Peyer's patch (tissue), 4 donors: Measurements from ENCODE around the gene EPB41L1. TPM values are rescaled to one million over a fixed set of nuclear protein-coding genes. Genes with fewer than 3 reads are reported as not detected.

ENCODE experiments used
- DNase-seq, 3 donors: peaks; one replicate each; pipeline ENCODE4 v3.0.0-alpha.2; 2017 to 2019
- H3K27ac ChIP-seq, 4 donors: fragments of 200-600 bp; sonication (generic); one replicate each; pipeline ENCODE4 v1.5.1; 2016 to 2019
- H3K27me3 ChIP-seq, 2 donors: fragments of 200-600 bp; sonication (generic); one replicate each; pipeline ENCODE4 v1.5.1; 2019
- H3K36me3 ChIP-seq, 3 donors: fragments of 200-600 bp; sonication (generic); one replicate each; pipeline ENCODE4 v1.5.1; 2016 to 2019
- H3K4me1 ChIP-seq, 4 donors: fragments of 200-600 bp; sonication (generic); one replicate each; pipeline ENCODE4 v1.5.1; 2016 to 2019
- H3K4me3 ChIP-seq, 4 donors: fragments of 200-600 bp; sonication (generic); 1 replicate in 3 of 4; 2 replicates in 1 of 4; pipeline ENCODE4 v1.5.1; 2016 to 2019; ENCODE audit warnings: mild to moderate bottlenecking in 1 of 4
- H3K9me3 ChIP-seq, 4 donors: fragments of 200-600 bp; sonication (generic); one replicate each; pipeline ENCODE4 v1.5.1; 2016 to 2019; ENCODE audit warnings: mild to moderate bottlenecking in 1 of 4
- CTCF ChIP-seq, 6 experiments: fragments of 450-650 bp in 4 of 6; fragments of 200-600 bp in 2 of 6; sonication (generic) in 1 of 6; IDR thresholded peaks; one replicate each; pipeline ENCODE4 v1.5.1; 2017 to 2019; ENCODE audit warnings: antibody characterized with exemption in 6 of 6, mild to moderate bottlenecking in 3 of 6, moderate library complexity in 1 of 6
- POLR2A ChIP-seq, 2 donors: fragments of 450-650 bp; IDR thresholded peaks; one replicate each; pipeline ENCODE4 v1.5.1; 2017; ENCODE audit warnings: antibody characterized with exemption in 2 of 2, mild to moderate bottlenecking in 2 of 2, moderate library complexity in 2 of 2
- total RNA-seq, 4 donors: library from RNA; depleted of rRNA; stranded (reverse); fragments of >200 nt; gene quantifications; one replicate each; pipeline ENCODE4 v1.1.0, GENCODE V29; 2016

EPB41L1 gene
- total RNA-seq, 4 donors from 2014 or later = 23.1 to 104 (median 57.2) TPM

DNA sequence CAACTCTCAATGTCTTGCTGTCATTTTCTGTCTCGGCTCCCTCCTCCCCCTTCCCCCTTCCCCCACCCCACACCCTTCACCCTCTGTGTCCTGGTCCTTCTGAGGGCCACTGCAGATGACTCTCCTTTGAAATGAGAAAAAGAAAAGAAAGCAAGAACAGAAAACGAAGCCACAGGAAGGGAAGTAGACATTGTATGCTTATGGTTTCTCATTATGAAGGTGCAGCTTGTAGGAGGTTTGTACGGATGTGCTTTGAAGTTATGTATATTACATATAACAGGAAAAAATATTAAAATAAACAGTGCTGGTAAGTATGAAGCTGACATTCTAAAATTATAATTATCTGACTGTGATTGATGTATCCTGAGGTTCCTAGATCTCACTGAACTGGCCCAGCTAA lies 75.5 kb downstream of the EPB41L1 start:
- H3K9me3 ChIP-seq = no peaks in the 10 kb centered on the region
- no peaks in the 10 kb centered on the region for H3K4me1 ChIP-seq
- TF ChIP-seq CTCF (IDR thresholded peaks at IDR 0.05) = no peak
- no peak for DNase-seq
- H3K36me3 ChIP-seq = peaks cover 0 to 10% (median 0%) of the 10 kb centered on the region in 3 donors
- H3K27ac ChIP-seq = no peak overlapping the region
- H3K4me3 ChIP-seq = no peak overlapping the region
- no peaks in the 10 kb centered on the region for H3K27me3 ChIP-seq

GRCh38 chr20:36231331-36231730 lies 76.8 kb downstream of the EPB41L1 start:
- no peak overlapping the region for H3K27ac ChIP-seq
- peaks cover 0 to 6% (median 0%) of the 10 kb centered on the region in 4 donors for H3K4me1 ChIP-seq
- TF ChIP-seq POLR2A (IDR thresholded peaks at IDR 0.05) (no peak), CTCF (IDR thresholded peaks at IDR 0.05) (no peak)
- no peaks in the 10 kb centered on the region for H3K9me3 ChIP-seq
- peaks cover 0 to 10% (median 0%) of the 10 kb centered on the region in 3 donors for H3K36me3 ChIP-seq
- H3K27me3 ChIP-seq = no peaks in the 10 kb centered on the region
- no peak for DNase-seq
- no peak overlapping the region for H3K4me3 ChIP-seq

GRCh38 chr20:36234771-36235320 lies 80.3 kb downstream of the EPB41L1 start:
- no peak for DNase-seq
- Histone ChIP-seq H3K4me1 (peaks cover 0 to 21% (median 3%) of the 10 kb centered on the region in 4 donors), H3K27me3 (no peaks in the 10 kb centered on the region), H3K36me3 (peaks cover 0 to 6% (median 0%) of the 10 kb centered on the region in 3 donors), H3K9me3 (no peaks in the 10 kb centered on the region), H3K27ac (no peak overlapping the region), H3K4me3 (no peak overlapping the region)
- TF ChIP-seq CTCF (IDR thresholded peaks at IDR 0.05) (no peak), POLR2A (IDR thresholded peaks at IDR 0.05) (no peak)

GRCh38 chr20:36235892-36236785 lies 81.6 kb downstream of the EPB41L1 start, which contains the start of gene AAR2:
Gene AAR2 (plus strand): TSS chr20:36236478. CDS start chr20:36239869, 3,391 bp downstream.
- no peaks in the 10 kb centered on the region for H3K9me3 ChIP-seq
- peak within 1 kb of the TSS; percentile 32 to 71 (median 62) for H3K27ac ChIP-seq
- peak; percentile 72 to 88 (median 85) for DNase-seq
- peaks cover 0 to 21% (median 3%) of the 10 kb centered on the region in 4 donors for H3K4me1 ChIP-seq
- H3K27me3 ChIP-seq = no peaks in the 10 kb centered on the region
- peak; percentile 36 to 58 for TF ChIP-seq POLR2A (IDR thresholded peaks at IDR 0.05)
- no peak for TF ChIP-seq CTCF (IDR thresholded peaks at IDR 0.05)
- H3K36me3 ChIP-seq = peaks cover 0 to 13% (median 0%) of the 10 kb centered on the region in 3 donors
- H3K4me3 ChIP-seq = peak within 1 kb of the TSS; percentile 58 to 68 (median 64)

DNA sequence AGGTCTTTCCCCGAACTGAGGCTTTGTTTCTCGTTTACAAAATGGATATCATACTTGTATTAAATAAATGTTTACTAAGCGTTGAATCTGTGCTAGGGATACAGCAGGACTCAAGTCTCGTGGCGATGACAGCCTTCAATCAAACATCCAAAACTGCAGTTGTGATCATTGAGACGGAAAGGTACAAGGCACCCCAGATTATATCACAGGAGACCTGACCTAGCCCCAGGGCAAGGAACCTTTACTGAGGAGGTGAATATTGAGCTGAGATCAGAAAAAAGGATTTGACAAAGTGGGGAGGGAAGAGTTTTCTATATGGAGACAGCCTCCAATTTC lies 82.2 kb downstream of the EPB41L1 start:
- Histone ChIP-seq H3K9me3 (no peaks in the 10 kb centered on the region), H3K4me1 (peaks cover 0 to 21% (median 3%) of the 10 kb centered on the region in 4 donors), H3K27ac (peak overlapping the region; percentile 32 to 71 (median 62)), H3K36me3 (peaks cover 0 to 20% (median 0%) of the 10 kb centered on the region in 3 donors), H3K4me3 (peak overlapping the region; percentile 58 to 68 (median 64)), H3K27me3 (no peaks in the 10 kb centered on the region)
- TF ChIP-seq CTCF (IDR thresholded peaks at IDR 0.05) = no peak
- TF ChIP-seq POLR2A (IDR thresholded peaks at IDR 0.05) = no peak
- no peak for DNase-seq
